ENCODE measurements around the gene VEGFA. TPM values are rescaled to one million over a fixed set of nuclear protein-coding genes. Genes with fewer than 3 reads are reported as not detected.

The VEGFA gene
- total and polyA plus RNA-seq, 2 of the 8 experiments (the other 6 are each of a cell fraction or from before 2014, with no cell fraction given) = 42.2 to 58.5 TPM

GRCh38 chr6:43722920-43723545 lies 47.0 kb upstream of the VEGFA start:
- H3K23ac ChIP-seq (ENCODE audit: insufficient read length) = no peak overlapping the region
- H3K27ac ChIP-seq (ENCODE audit: low read depth, low read length) = no peak overlapping the region
- no peak overlapping the region for H3K4me3 ChIP-seq (ENCODE audit: extremely low read depth in 1 of 4, insufficient read depth in 2 of 4, low read depth in 3 of 4, low read length in 4 of 4)
- FAIRE-seq (no peak), DNase-seq (ENCODE audit: low read depth in 1 of 2, low spot score in 2 of 2) (no peak)
- H2BK120ac ChIP-seq (replicated peaks; ENCODE audit: low read depth, low read length) = no peak overlapping the region
- peaks cover 0 to 8% (median 0%) of the 10 kb centered on the region in 4 experiments; a peak in 4 of 7 replicates for H3K4me1 ChIP-seq (replicated peaks in 1 of 4; ENCODE audit: control insufficient read depth in 3 of 4, insufficient read depth in 4 of 4, low read length in 3 of 4)
- no peaks in the 10 kb centered on the region for H3K36me3 ChIP-seq (ENCODE audit: control insufficient read depth in 2 of 4, insufficient read depth in 4 of 4, low read length in 3 of 4)
- H2AFZ ChIP-seq (ENCODE audit: low read length) = no peak overlapping the region
- no peak overlapping the region for H3K14ac ChIP-seq (ENCODE audit: insufficient read length)
- H3K18ac ChIP-seq (ENCODE audit: extremely low read depth, low read length) = no peak overlapping the region
- H2BK15ac ChIP-seq (ENCODE audit: low read length) = no peak overlapping the region
- no peak overlapping the region for H4K8ac ChIP-seq (ENCODE audit: extremely low read depth, insufficient read depth, low read length)
- no peaks in the 10 kb centered on the region for H3K27me3 ChIP-seq (replicated peaks in 1 of 4; ENCODE audit: control insufficient read depth in 3 of 4, extremely low read depth in 1 of 4, insufficient read depth in 3 of 4, low read length in 3 of 4)
- no peak overlapping the region for H4K91ac ChIP-seq (replicated peaks; ENCODE audit: insufficient read length, low read length)
- H2BK5ac ChIP-seq (ENCODE audit: low read depth, low read length) = no peak overlapping the region
- 96% methylated on average over 10 of the region's 10 CpGs; no CpG with 5 or more reads in 1 of the 2 experiments for WGBS, 2 experiments (ENCODE audit: extremely low coverage in 1 of 2, insufficient coverage in 1 of 2, insufficient read length in 1 of 2, insufficient replicate concordance in 2 of 2, low coverage in 1 of 2, low lambda C conversion rate in 2 of 2, missing lambda C conversion rate in 1 of 2)
- no peaks in the 10 kb centered on the region for H4K20me1 ChIP-seq (replicated peaks in 1 of 2; ENCODE audit: control insufficient read depth in 1 of 2, insufficient read depth in 2 of 2, low read length in 2 of 2)
- H2AK5ac ChIP-seq (ENCODE audit: low read depth, low read length) = no peak overlapping the region
- no peaks in the 10 kb centered on the region for H3K79me1 ChIP-seq (ENCODE audit: low read depth, low read length)
- no peaks in the 10 kb centered on the region for H3K23me2 ChIP-seq (ENCODE audit: low read depth, low read length)
- ChIA-PET POLR2A (ENCODE audit: partially characterized antibody) (interaction anchor here (2.7 kb wide), 1 partner anchor 47 kb away, joined by 18 read pairs; the partner anchor contains the start of gene VEGFA), CTCF (ENCODE audit: partially characterized antibody) (interaction anchor here (1.0 to 7.4 kb wide), 14 partner anchors 13 to 356 kb away, joined by 4 to 89 read pairs (median 6); partner anchors contain the start of gene VEGFA)
- H3K4me2 ChIP-seq (ENCODE audit: insufficient read depth in 1 of 2, low read depth in 2 of 2, low read length in 2 of 2) = no peak overlapping the region
- H2BK12ac ChIP-seq (ENCODE audit: low read depth, low read length) = no peak overlapping the region; the same call in 1 of the 2 replicates
- no peak overlapping the region for H4K5ac ChIP-seq (ENCODE audit: insufficient read length, low read depth, low read length)
- no peak overlapping the region for H2BK20ac ChIP-seq (ENCODE audit: low read length)
- no peak overlapping the region for H3K9ac ChIP-seq (replicated peaks in 1 of 4; ENCODE audit: extremely low read depth in 1 of 4, low read depth in 3 of 4, low read length in 3 of 4)
- no peak overlapping the region for H3K56ac ChIP-seq (replicated peaks; ENCODE audit: insufficient read length, low read depth, low read length)
- H3K9me3 ChIP-seq (ENCODE audit: insufficient read depth in 2 of 2, low read depth in 1 of 2, low read length in 1 of 2) = no peaks in the 10 kb centered on the region
- no peak overlapping the region for H3K4ac ChIP-seq (replicated peaks; ENCODE audit: insufficient read length, low read depth, low read length)
- no peaks in the 10 kb centered on the region for H3K79me2 ChIP-seq (ENCODE audit: control insufficient read depth in 1 of 2, insufficient read depth in 2 of 2, low read length in 2 of 2)
